HG03039 (cell line): ENCODE results near the gene LIPC.
"Not testable (repeated sequence)": the region's sequence is repeated elsewhere in the genome, so short reads cannot be mapped to it uniquely, and the experiment has no call there.

ENCODE experiments used
- ATAC-seq: cut with Tn5 transposase; IDR thresholded peaks from one replicate; pipeline ENCODE4 v1.9.1; 2021; ENCODE audit warnings: mild to moderate bottlenecking, moderate library complexity; ENCODE audit not compliant: unreplicated experiment

LIPC gene

DNA sequence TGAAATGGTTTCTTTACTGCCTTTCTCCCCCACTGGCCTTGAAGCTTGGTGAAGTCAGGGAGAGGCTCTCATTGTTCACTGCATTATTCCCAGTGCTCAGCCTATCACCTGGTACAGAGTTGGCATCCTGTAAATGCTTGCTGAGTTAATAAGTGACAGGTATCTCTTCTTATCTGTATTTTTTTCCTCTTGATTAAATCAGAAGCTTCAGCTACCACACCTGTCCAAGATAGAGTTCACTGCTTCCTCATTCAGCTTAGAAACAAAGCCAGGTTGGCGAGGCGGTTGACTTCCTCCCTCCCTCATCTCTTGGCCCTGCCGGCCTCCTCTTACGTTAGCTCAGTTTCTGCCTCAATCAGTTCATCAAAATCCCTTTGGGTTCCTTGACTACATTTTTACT is 142.8 kb downstream of the LIPC start:
- ATAC-seq: no peak

DNA sequence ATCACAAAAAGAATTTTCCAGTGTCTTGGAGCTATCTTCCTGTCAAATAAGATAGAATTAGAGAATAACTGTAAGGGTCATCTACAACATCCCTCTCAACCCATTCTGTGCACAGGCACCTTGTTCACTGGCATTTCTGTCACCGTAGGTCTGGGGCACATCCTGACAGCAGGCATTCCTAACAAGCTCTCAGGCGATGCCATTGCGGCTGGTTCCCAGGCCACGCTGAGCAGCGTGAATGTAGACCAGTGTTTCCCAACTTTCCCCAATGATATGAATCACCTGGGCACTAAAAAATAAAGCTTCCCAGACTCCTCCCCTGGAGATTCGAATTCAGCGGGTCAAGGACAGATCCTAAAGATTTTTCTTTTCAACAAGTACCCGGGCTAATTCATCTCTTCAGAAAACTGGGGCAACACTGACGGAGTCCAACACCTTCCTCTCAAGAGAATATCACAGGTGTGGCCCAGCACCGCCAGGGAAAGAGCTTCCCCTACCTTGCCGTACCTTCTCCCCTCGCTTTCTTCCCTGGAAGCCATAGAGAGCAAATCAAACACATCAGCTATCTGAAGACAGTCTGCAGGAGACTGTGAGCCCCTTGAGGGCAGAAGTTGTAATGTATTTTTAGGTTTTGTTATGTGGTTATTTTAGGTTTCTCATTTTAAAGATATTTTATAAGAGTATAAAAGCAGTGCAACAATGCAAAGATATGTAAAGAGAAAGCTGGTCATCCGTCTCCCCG is 143.4 kb downstream of the LIPC start:
- no peak for ATAC-seq

DNA sequence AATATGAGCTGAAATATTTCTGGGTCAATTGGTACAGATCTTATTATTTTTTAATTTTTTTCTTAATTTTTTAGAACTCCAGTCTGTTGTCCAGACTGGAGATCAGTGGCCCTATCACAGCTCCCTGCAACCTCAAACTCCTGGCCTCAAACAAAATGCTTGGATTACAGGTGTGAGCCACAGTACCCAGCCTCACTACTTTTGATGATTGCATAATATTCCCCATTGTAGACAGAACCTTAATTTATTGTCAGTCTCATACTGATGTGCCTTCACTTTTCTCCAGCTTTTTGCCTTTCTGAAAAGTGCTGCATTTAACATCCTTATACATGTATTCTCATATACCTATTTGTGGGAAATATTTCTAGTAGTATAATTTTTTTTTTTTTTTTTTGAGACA is 144.9 kb downstream of the LIPC start:
- ATAC-seq: no peak

DNA sequence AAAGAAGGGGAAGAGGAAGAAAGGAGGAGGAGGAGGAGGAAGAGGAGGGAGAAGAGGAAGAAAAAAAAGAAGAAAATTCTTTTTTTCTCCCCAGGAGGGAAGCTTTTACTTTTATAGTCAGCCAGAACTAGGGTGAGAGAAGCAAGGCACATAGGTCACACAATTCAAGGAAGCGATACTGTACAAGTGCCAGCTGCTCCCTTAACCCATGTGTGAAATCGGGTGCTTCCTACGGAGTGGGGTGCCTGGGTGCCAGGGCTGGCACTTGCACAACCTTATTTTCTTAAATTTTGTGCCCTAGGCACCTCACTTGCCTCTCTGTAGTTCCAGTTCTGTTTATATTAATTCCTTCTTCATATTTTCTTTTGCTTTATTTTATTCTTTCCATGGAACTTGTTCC is 150.4 kb downstream of the LIPC start:
- ATAC-seq: no peak

DNA sequence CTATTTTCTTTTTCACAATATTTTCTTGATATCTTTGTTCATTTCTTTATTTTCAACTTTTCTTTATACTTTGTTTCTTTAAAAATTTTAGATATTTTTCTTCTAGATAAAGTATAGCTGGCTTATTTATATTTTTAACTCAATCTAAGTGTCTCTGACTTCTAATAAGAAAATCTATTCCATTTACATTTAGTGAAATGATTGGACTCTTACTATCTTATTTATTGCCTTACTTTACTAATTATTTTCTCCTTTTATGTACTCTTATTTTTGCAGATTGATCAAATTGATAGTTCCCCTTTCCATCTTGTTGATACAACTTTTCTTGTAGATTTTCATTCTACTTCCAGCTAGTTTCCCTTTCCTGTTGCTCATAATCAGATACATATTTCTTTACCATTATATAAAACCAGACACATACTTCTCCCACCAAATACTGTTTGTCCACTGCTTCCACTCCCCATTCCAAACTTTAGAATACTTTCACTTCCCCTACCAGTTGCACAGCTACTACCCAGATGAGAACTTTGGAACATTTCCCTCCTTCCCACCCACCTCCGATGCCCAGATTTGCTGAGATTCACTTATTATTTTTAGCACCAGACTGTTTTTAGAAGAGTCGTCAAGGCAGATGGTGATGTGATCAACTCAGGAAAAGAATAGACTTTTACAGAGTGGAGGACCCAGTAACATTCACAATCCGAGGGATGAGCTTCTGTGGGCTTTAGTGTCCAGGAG is 151.5 kb downstream of the LIPC start:
- no peak for ATAC-seq

DNA sequence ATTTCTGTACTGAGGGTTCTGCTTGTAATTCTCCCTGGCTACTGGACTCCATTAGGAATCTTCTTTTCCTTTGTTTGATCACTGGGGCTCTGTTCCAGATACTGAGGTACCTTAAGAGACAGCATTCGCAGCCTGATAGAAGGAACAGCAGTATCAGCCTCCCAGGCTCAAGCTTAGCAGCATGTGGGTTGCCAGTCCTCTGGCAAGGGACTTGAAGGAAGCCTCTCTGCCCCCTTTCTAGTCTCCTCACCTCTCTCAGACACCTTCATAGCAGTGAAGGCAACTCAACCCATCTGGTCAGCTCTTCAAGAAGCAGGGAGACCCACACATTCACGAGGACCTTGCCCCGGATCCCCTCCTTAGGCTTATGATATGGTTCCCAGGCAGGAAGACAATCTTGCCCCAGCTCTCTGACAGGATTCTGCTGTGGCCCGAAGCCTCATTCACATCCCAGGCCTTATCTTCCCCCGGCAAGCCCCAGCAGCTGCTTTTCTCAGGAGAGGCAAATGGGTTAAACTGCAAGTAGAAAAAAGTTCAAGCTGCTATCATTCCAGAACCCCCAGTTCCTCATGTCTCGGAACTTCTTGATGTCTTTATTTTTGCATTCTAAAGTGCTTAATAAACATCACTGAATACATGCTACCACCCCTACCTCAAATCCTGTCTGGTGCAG is 153.1 kb downstream of the LIPC start:
- no peak for ATAC-seq

DNA sequence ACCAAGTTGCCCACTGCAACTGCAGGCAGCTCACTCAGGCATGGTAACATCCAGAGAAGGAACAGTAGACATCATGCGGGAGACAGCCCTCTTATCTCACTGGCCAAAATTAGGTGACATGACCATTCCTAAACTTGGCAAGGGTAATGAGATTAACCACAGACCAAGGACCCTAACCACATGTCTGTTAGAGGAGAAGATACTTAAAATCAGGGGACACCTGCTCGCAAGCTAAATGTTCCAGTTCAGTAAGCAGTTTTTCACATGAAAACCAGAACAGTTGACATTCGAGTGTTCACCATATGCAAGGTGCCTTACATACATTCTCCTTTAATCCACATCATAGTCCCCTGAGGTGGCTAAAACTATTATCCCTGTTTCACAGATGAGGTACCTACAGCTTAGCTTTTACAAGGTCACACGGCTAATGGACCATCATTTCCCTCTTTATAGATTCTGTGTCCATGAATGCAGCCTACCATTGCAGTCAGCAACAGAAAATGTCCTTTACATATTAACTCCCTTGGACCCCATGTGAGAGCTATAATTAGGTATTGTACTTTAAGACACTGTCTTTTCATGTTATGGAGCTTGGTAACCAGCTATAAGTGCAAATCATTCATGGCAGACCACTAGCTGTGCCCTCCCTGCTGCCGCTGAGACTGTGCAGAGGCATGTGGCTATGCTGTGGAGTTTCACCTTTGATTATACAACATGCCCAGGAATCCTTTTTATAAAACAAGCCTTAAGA is 154.1 kb downstream of the LIPC start:
- ATAC-seq: no peak

DNA sequence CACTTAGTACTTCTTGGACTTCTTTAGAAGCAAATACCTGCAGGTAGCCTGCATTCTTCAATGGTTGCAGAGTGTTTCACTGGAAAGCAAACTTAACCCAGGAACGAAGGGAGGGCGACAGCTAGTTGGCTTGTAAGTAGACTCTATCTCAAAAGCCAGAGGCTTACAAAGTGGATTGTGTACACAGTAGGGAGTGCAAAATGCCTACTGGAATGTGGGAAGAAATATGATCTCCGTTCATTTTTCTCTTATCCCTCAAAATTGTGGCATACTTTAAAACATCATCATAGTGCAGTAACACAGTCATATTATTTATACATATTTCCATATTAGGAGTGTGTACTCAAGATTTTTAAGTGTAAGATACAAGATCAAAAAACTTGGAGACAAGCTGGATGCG is 155.7 kb downstream of the LIPC start:
- ATAC-seq: no peak

DNA sequence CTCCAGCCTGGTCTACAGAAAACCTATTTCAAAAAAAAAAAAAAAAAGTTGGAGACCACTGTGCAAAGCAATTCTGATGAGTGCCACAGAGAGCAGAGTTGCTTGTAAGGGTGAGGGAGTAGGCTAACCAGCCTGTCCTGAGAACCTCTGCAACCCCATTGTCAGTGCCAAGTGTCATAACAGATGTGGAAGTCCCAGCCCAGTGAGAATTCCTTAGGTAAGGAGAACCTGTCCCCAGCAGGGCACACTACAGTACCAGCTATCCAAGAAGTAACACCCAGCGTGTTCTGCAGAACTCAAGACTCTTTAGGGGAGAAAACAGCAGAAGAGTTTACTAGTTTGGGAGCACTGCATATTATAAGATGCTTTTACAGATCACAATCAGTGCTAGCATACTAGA is 156.3 kb downstream of the LIPC start:
- ATAC-seq: no peak

DNA sequence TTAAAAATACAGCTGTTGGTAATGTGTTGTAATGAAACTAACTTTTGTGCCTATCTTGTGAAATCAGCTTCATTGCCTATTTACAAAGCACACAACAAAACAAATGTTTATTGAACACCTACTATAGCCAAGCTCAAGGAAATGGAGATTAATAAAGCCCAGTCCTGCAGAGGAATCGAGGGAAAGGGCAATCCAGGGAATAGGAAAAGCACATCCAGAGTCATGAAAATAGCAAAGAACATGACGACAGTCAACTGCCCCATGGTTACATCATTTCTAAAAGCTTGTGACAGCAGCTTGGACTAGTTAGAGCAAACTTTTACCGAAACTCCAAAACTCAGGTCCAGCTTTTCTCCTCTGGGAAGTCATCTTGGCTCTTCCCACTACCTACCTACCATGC is 157.3 kb downstream of the LIPC start:
- no peak for ATAC-seq

DNA sequence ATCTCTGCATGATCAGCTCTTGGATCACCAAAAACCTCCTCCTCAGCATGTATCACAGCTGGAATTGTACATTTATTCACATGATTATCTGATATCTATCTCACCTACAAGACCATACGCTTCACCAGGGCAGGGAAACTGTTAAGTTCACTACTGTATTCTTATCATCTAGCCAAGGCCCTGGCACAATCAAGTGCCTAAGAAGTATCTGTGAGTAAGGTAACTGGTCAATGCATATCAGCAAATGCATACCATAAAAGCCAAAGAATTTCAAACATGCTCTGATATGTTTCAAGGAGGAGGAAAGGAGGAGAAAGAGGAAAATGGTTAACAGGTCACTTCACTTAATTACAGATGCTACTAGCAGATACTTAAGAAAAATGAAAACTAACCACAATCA is 158.4 kb downstream of the LIPC start:
- no peak for ATAC-seq

DNA sequence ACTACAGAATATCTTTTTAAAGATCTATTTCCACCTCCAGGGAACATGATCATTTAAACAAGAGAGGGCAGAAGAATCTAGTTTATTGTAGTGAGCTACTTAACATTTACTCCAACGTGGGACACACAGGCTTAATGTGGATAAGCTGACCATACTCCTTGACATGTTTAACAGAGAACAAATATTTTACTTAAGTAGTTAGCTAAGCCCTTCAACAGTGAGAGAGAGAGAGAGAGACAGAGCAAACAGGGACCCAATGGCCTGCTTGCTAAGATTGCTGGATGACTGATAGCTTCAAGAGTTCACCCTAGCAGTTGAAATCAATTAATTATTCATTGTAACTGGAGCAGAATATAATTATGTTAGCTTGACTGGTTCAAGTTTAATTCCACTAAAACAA is 159.1 kb downstream of the LIPC start:
- no peak for ATAC-seq

DNA sequence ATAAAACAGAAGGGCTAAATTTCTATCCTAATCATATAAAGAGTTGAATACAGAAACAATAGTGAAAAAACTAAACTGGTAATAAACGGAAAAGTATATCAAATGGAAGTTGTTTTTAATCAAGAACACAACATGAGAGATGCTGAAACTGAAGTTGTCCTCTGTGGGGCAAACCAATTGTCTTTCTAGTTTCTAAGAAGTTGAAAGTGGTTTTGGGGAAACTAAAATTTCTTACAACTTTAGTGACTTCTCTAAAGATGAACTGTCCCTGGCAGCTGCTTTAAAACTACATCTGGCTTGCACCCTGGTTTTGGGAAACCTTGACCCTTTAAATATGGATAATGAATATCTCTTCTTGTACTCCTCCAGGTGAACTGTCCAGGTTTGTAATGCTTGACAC is 162.1 kb downstream of the LIPC start:
- no peak for ATAC-seq

DNA sequence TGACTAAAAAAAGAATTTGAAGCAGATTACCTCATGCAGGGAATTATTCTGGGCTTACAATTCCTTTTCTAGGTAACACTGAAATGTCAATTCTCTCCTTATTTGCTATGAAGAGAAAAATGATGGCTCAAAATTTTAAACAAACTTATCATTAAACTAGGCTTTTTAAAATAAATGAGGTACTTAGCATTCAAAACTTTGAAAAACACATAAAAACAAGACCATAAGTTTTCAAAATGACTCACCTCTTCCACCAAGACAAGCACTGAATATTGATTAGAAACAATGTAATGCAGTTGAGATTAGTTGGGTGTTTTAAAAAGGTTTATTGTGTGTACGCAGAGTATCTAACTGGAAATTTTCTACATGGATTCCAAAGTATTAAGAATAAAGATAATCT is 163.1 kb downstream of the LIPC start:
- no peak for ATAC-seq

DNA sequence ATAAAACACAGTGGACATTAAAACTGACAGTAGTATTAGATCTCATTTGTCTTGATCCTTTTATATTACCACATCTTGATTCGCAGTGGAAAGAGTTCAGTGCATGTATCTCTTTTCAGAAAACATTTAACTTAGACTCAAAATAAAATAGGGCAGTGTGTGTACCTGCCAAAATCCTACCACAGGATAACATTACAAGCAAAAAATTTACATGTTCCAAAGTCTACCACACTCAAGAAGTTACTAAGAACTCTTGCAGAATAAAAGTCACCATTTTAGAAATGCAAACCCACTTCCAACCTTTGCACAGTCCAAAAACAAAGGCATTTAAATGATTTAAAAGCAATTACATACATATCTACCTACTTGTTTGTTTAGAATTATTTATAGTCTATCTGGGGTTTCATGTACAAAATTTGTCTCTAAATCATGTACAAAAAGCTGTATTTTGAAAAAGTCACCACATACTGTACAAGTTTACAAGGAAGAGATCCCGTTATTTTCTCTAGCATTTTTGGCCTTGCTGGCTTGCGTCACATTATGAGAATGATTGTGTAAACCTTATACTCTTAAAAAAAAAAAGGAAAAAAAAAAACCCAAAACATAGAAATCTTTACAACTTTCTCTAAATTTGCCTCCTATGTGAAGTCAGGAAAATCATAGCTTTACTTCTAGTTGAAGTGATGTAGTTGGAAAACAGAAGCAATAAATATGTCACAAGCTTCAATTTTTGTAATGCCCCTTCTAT is 163.9 kb downstream of the LIPC start:
- no peak for ATAC-seq

DNA sequence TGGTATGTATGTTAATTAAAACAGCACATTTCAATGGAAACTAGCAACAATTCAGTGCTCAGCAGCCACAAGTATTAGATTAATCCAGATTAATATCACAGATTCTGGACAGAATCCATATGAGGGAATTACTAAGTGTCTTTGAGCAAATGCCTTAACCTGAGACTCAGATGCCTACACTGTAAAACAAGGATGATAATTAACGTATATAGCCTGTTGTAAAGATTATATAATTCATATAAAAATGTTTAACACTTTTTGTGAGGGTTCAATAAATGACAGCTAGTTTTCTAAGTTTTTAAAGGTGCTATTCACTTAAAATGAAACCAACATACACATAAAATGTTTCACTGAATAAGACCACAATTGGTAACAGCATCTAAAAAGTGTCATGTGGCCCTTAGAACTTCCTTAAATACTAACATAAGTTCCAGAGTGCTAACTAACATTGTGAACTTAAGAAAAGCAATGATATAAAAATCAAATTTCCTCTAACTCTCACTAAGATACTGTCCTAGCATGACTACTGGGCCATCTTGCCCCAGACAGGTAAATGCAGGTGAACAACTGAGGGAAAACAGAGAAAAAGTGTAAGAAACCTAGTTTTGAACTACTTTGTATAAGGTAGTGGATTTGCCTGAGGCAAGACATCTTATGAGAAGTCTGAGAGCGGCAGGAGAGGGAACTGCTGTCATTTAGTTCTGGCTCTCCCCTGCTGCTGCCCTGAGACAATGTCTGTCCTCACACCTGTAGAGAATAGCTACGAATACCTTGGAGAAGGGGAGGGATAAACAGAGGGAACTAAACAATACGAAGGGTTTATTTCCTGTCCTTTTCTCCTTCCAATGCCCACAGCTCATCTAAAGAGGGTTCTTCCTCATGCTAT is 166.4 kb downstream of the LIPC start:
- ATAC-seq: no peak

DNA sequence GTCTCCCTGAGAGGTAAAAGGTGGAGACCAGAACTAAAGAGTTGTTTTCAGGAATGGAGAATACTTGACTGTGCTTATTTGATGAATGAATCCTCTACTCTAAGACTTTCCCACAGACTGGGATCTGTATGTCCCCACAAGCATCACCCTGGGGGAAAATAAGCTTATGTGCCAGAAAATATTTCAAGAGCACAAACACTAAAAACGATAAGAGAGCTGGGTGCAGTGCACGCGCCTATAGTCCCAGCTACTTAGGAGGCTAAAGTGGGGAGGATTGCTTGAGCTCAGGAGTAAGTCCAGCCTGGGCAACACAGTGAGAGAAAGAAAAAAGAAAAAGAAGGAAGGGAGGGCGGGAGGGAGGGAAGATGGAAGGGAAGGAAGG is 167.0 kb downstream of the LIPC start:
- no peak for ATAC-seq

DNA sequence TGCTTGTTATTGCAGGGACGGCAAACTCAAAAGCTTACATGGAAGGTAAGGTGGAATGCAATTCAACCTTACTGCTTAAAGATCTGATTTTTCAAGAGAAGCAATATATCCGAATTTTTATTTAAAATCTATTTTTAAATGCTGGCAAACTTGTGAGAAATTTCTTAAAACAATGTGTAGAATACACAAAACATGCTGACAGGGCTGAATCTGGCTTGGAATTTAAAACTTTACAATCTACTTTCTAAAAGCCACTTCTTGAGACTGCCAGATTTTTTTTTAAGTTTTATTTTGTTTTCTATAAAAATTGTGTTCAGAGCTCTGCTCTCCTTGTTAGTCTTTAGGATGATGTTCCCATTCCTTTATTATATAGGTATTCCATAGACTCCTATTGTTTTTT is 171.0 kb downstream of the LIPC start:
- ATAC-seq: no peak

DNA sequence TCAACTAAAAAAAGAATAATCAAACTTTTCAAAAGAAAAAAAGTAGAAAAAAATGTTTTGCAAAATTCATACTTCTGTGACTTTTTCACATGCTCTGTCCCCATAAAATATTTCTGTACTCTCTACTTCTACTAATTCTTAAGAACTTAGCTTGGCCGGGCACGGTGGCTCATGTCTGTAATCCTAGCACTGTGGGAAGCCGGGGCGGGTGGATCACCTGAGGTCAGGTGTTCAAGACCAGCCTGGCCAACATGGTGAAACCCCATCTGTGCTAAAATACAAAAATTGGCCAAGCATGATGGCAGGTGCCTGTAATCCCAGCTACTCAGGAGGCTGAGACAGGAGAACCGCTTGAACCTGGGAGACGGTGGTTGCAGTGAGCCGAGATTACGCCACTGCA is 172.1 kb downstream of the LIPC start:
- not testable (repeated sequence) for ATAC-seq

DNA sequence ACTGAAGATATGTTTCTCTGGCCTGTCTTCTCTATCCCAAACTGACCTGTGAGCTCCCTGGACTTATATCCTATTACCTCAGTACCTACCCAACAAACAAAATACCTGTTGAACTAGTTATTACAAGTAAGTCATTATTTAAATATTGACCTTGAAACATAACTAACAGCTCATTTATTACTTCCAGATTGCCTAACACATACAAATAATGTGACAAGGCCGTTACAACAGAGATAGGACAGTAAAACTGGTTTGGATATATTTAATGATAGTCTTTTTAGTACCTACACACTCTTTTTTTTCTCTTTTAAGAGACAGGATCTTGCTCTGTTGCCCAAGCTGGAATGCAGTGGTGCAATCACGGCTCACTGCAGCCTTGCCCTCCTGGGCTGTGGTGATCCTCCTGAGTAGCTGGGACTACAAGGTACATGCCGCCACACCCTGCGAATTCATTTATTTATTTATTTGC is 172.7 kb downstream of the LIPC start:
- no peak for ATAC-seq
